HEK293T (cell line): ENCODE measurements around the gene SYNJ2.

Experiments
- ARNT ChIP-seq: fragments of 450-650 bp; IDR thresholded peaks from 2 replicates; pipeline ENCODE4 v1.6.1; 2017; ENCODE audit warnings: mild to moderate bottlenecking
- FOXA1 ChIP-seq: fragments of 450-650 bp; IDR thresholded peaks from 2 replicates; pipeline ENCODE4 v1.6.1; 2016; ENCODE audit warnings: mild to moderate bottlenecking
- SP1 ChIP-seq: fragments of 450-650 bp; IDR thresholded peaks from 2 replicates; pipeline ENCODE4 v1.6.1; 2017
- SUZ12 ChIP-seq: fragments of 450-650 bp; IDR thresholded peaks from 2 replicates; pipeline ENCODE4 v1.6.1; 2016; ENCODE audit warnings: mild to moderate bottlenecking
- TARDBP ChIP-seq: fragments of 450-650 bp; IDR thresholded peaks from 2 replicates; pipeline ENCODE4 v1.6.1; 2016

- TF ChIP-seq ARNT (no peak), SUZ12 (no peak), FOXA1 (no peak), SP1 (no peak), TARDBP (no peak)
These were observed 130.3 kb downstream of the SYNJ2 start for GRCh38 chr6:158111987-158112386.
